ENCODE results near the gene HJURP. TPM values are rescaled to one million over a fixed set of nuclear protein-coding genes. Genes with fewer than 3 reads are reported as not detected.

HJURP gene
- total and polyA plus RNA-seq, 2 donors, result 0.27 to 8.9 TPM

- 77% methylated on average over 17 of the region's 17 CpGs for WGBS
- DNase-seq (ENCODE audit: extremely low spot score), result no peak
These were observed 60.1 kb downstream of the HJURP start for GRCh38 chr2:233794128-233794658.

GRCh38 chr2:233793465-233794127 is 60.7 kb downstream of the HJURP start:
- Histone ChIP-seq H3K4me1 (ENCODE audit: insufficient read depth) (no peaks in the 10 kb centered on the region), H3K27ac (ENCODE audit: low read depth) (no peak overlapping the region), H3K36me3 (ENCODE audit: insufficient read depth) (no peaks in the 10 kb centered on the region), H3K4me3 (ENCODE audit: low read depth, low read length) (no peak overlapping the region)
- no peak for DNase-seq (ENCODE audit: extremely low spot score)
- WGBS, result 78% methylated on average over 18 of the region's 18 CpGs

More at GRCh38 chr2:233794128-233794658, 60.1 kb downstream of the HJURP start:
- no peaks in the 10 kb centered on the region for H3K36me3 ChIP-seq (ENCODE audit: insufficient read depth)
- no peak overlapping the region for H3K4me3 ChIP-seq (ENCODE audit: low read depth, low read length)
- no peak overlapping the region for H3K27ac ChIP-seq (ENCODE audit: low read depth)
- no peaks in the 10 kb centered on the region for H3K4me1 ChIP-seq (ENCODE audit: insufficient read depth)

- no peaks in the 10 kb centered on the region for H3K36me3 ChIP-seq (ENCODE audit: insufficient read depth)
- DNase-seq (ENCODE audit: extremely low spot score), result no peak
- H3K27ac ChIP-seq (ENCODE audit: low read depth), result no peak overlapping the region
- WGBS, result 91% methylated on average over 7 of the region's 7 CpGs
- H3K4me3 ChIP-seq (ENCODE audit: low read depth, low read length), result no peak overlapping the region
- H3K4me1 ChIP-seq (ENCODE audit: insufficient read depth), result no peaks in the 10 kb centered on the region
These were observed 61.6 kb downstream of the HJURP start for GRCh38 chr2:233792720-233793119.

- Histone ChIP-seq H3K4me1 (ENCODE audit: insufficient read depth) (no peaks in the 10 kb centered on the region), H3K36me3 (ENCODE audit: insufficient read depth) (no peaks in the 10 kb centered on the region), H3K27ac (ENCODE audit: low read depth) (no peak overlapping the region), H3K4me3 (ENCODE audit: low read depth, low read length) (no peak overlapping the region)
- no peak for DNase-seq (ENCODE audit: extremely low spot score)
- WGBS, result 71% methylated on average over 9 of the region's 9 CpGs
These were observed 62.4 kb downstream of the HJURP start for GRCh38 chr2:233791883-233792329.

GRCh38 chr2:233791151-233791882 is 63.0 kb downstream of the HJURP start:
- H3K4me1 ChIP-seq (ENCODE audit: insufficient read depth), result no peaks in the 10 kb centered on the region
- H3K4me3 ChIP-seq (ENCODE audit: low read depth, low read length), result no peak overlapping the region
- no peaks in the 10 kb centered on the region for H3K36me3 ChIP-seq (ENCODE audit: insufficient read depth)
- no peak overlapping the region for H3K27ac ChIP-seq (ENCODE audit: low read depth)
- 79% methylated on average over 18 of the region's 18 CpGs for WGBS
- no peak for DNase-seq (ENCODE audit: extremely low spot score)

- no peak overlapping the region for H3K4me3 ChIP-seq (ENCODE audit: low read depth, low read length)
- DNase-seq (ENCODE audit: extremely low spot score), result no peak
- 87% methylated on average over 7 of the region's 7 CpGs for WGBS
These were observed 64.8 kb downstream of the HJURP start for GRCh38 chr2:233789554-233789953.

More at GRCh38 chr2:233789554-233789953, 64.8 kb downstream of the HJURP start:
- Histone ChIP-seq H3K4me1 (ENCODE audit: insufficient read depth) (no peaks in the 10 kb centered on the region), H3K36me3 (ENCODE audit: insufficient read depth) (no peaks in the 10 kb centered on the region), H3K27ac (ENCODE audit: low read depth) (no peak overlapping the region)

Other genes with a start within 250 kb of the HJURP start
- gene UGT1A8, start 236.9 kb downstream of the HJURP start, total RNA-seq, result 0.16 TPM
- 0.56 TPM for gene UGT1A8, start 236.9 kb downstream of the HJURP start, polyA plus RNA-seq
- not detected for gene UGT1A10, start 218.1 kb downstream of the HJURP start, total RNA-seq
- gene UGT1A10, start 218.1 kb downstream of the HJURP start, polyA plus RNA-seq, result not detected
- gene UGT1A9, start 182.6 kb downstream of the HJURP start, total RNA-seq, result not detected
- 0.16 TPM for gene UGT1A9, start 182.6 kb downstream of the HJURP start, polyA plus RNA-seq
- gene UGT1A7, start 172.6 kb downstream of the HJURP start, total RNA-seq, result 2.5 TPM
- gene UGT1A7, start 172.6 kb downstream of the HJURP start, polyA plus RNA-seq, result 0.08 TPM
- 17.6 TPM for gene UGT1A6, start 161.6 kb downstream of the HJURP start, total RNA-seq
- gene UGT1A6, start 161.6 kb downstream of the HJURP start, polyA plus RNA-seq, result 19.9 TPM
- gene UGT1A5, start 141.6 kb downstream of the HJURP start, total RNA-seq, result 0.79 TPM
- not detected for gene UGT1A5, start 141.6 kb downstream of the HJURP start, polyA plus RNA-seq
- 1.1 TPM for gene UGT1A4, start 135.8 kb downstream of the HJURP start, total RNA-seq
- 1.2 TPM for gene UGT1A4, start 135.8 kb downstream of the HJURP start, polyA plus RNA-seq
- 1.2 TPM for gene UGT1A3, start 125.5 kb downstream of the HJURP start, total RNA-seq
- 0.14 TPM for gene UGT1A3, start 125.5 kb downstream of the HJURP start, polyA plus RNA-seq
- gene UGT1A1, start 94.3 kb downstream of the HJURP start, total RNA-seq, result 1.9 TPM
- 5.6 TPM for gene UGT1A1, start 94.3 kb downstream of the HJURP start, polyA plus RNA-seq
- 0.32 TPM for gene MROH2A, start 76.2 kb downstream of the HJURP start, total RNA-seq
- 7.3 TPM for gene MROH2A, start 76.2 kb downstream of the HJURP start, polyA plus RNA-seq
- not detected for gene TRPM8, start 62.8 kb upstream of the HJURP start, total RNA-seq
- 0.05 TPM for gene TRPM8, start 62.8 kb upstream of the HJURP start, polyA plus RNA-seq
- not detected for gene SPP2, start 196.2 kb upstream of the HJURP start, total RNA-seq
- not detected for gene SPP2, start 196.2 kb upstream of the HJURP start, polyA plus RNA-seq

All from urinary bladder (tissue), 4 donors.